GM21825 (cell line): ENCODE results near the gene ZNF417.
"Not testable (repeated sequence)": the region's sequence is repeated elsewhere in the genome, so short reads cannot be mapped to it uniquely, and the experiment has no call there.

Experiments
- ATAC-seq: cut with Tn5 transposase; IDR thresholded peaks from one replicate; pipeline ENCODE4 v1.9.1; 2021; ENCODE audit warnings: mild to moderate bottlenecking, moderate library complexity; ENCODE audit not compliant: unreplicated experiment

ZNF417 gene

GRCh38 chr19:57888107-57888559, 28.3 kb downstream of the ZNF417 start:
- no peak for ATAC-seq

- ATAC-seq = no peak
Measured at GRCh38 chr19:57887195-57887941, 29.0 kb downstream of the ZNF417 start.

- no peak for ATAC-seq
Measured at GRCh38 chr19:57886046-57886445, 30.3 kb downstream of the ZNF417 start.

GRCh38 chr19:57873883-57874799, 42.3 kb downstream of the ZNF417 start:
- ATAC-seq = not testable (repeated sequence)

GRCh38 chr19:57872450-57872849, 43.9 kb downstream of the ZNF417 start:
- no peak for ATAC-seq

GRCh38 chr19:57870225-57870624, 46.2 kb downstream of the ZNF417 start:
- ATAC-seq = no peak

- not testable (repeated sequence) for ATAC-seq
Measured at GRCh38 chr19:57869655-57870054, 46.7 kb downstream of the ZNF417 start.

GRCh38 chr19:57867868-57868492, 48.4 kb downstream of the ZNF417 start:
- ATAC-seq = no peak
